Activated naive CD4-positive, alpha-beta T cell treated with anti-CD3 and anti-CD28 coated beads, Interleukin-2, amount 10 ng/mL, durations not matched to agents 5 hours and 36 hours (primary cell): ENCODE data around the gene CHIC2. TPM values are rescaled to one million over a fixed set of nuclear protein-coding genes. Genes with fewer than 3 reads are reported as not detected.

Experiments
- total RNA-seq, 2 experiments: library from RNA; stranded (reverse); gene quantifications; one replicate each; pipeline ENCODE4 v1.2.3, GENCODE V29; 2021

CHIC2 gene
- total RNA-seq = 10 to 100 TPM; 21.5 to 21.9 TPM

GRCh38 chr4:54064317-54065111 is at the start of gene CHIC2:
CHIC2 (minus strand) TSS chr4:54064605; CDS start chr4:54064300, 305 bp downstream.

GRCh38 chr4:54099748-54100574 is 35.6 kb upstream of the CHIC2 start, which contains the start of gene GSX2:
GSX2 (plus strand) TSS chr4:54100163; CDS start chr4:54100345, 182 bp downstream.

Other genes with a start within 250 kb of the CHIC2 start
- not detected for gene GSX2, start 35.6 kb upstream of the CHIC2 start, total RNA-seq
- gene PDGFRA, start 164.7 kb upstream of the CHIC2 start, total RNA-seq = under 1 TPM; 0.07 to 0.13 TPM